ENCODE data around the gene KISS1R. TPM values are rescaled to one million over a fixed set of nuclear protein-coding genes. Genes with fewer than 3 reads are reported as not detected.
"Not testable (repeated sequence)": the region's sequence is repeated elsewhere in the genome, so short reads cannot be mapped to it uniquely, and the experiment has no call there.

Gene KISS1R
- total RNA-seq, 1 donor from 2014 or later, result not detected

- intact Hi-C loops (cut with DNase I), result no loop called here
- no peak for DNase-seq (ENCODE audit: low spot score)
Measured at GRCh38 chr19:879711-880438, 37.3 kb upstream of the KISS1R start.

- no peak for DNase-seq (ENCODE audit: low spot score)
- intact Hi-C loops (cut with DNase I), result no loop called here
Measured at GRCh38 chr19:881385-882071, 35.6 kb upstream of the KISS1R start.

GRCh38 chr19:882871-883497 lies 34.1 kb upstream of the KISS1R start:
- no peak for DNase-seq (ENCODE audit: low spot score)
- intact Hi-C loops (cut with DNase I), result no loop called here

- no peak for DNase-seq (ENCODE audit: low spot score)
- intact Hi-C loops (cut with DNase I), result no loop called here
Measured at GRCh38 chr19:883661-884211, 33.4 kb upstream of the KISS1R start.

GRCh38 chr19:884420-885211 lies 32.5 kb upstream of the KISS1R start:
- DNase-seq (ENCODE audit: low spot score), result no peak
- intact Hi-C loops (cut with DNase I), result no loop called here

GRCh38 chr19:885536-886224 lies 31.5 kb upstream of the KISS1R start:
- intact Hi-C loops (cut with DNase I), result no loop called here
- DNase-seq (ENCODE audit: low spot score), result no peak

- DNase-seq (ENCODE audit: low spot score), result no peak
- intact Hi-C loops (cut with DNase I), result no loop called here
Measured at GRCh38 chr19:887072-887471, 30.1 kb upstream of the KISS1R start.

- intact Hi-C loops (cut with DNase I), result no loop called here
- DNase-seq (ENCODE audit: low spot score), result no peak
Measured at GRCh38 chr19:887599-887998, 29.5 kb upstream of the KISS1R start.

GRCh38 chr19:888581-889385 lies 28.4 kb upstream of the KISS1R start:
- no peak for DNase-seq (ENCODE audit: low spot score)
- intact Hi-C loops (cut with DNase I), result no loop called here

GRCh38 chr19:889662-890295 lies 27.4 kb upstream of the KISS1R start:
- no peak for DNase-seq (ENCODE audit: low spot score)
- intact Hi-C loops (cut with DNase I), result no loop called here

GRCh38 chr19:890831-891230 lies 26.3 kb upstream of the KISS1R start:
- intact Hi-C loops (cut with DNase I), result no loop called here
- DNase-seq (ENCODE audit: low spot score), result no peak

GRCh38 chr19:891421-892200 lies 25.5 kb upstream of the KISS1R start:
- intact Hi-C loops (cut with DNase I), result not testable (repeated sequence)

GRCh38 chr19:892243-892893 lies 24.8 kb upstream of the KISS1R start:
- intact Hi-C loops (cut with DNase I), result no loop called here
- no peak for DNase-seq (ENCODE audit: low spot score)

More at GRCh38 chr19:891421-892200, 25.5 kb upstream of the KISS1R start:
- not testable (repeated sequence) for DNase-seq (ENCODE audit: low spot score)

GRCh38 chr19:892894-893689 lies 24.0 kb upstream of the KISS1R start, which contains the start of the genes MED16 and RNU6-9:
Gene MED16, minus strand, starts transcription at chr19:893187. Its CDS starts 2,056 bp downstream, at chr19:891131.
Gene RNU6-9, plus strand, starts transcription at chr19:893484.
- intact Hi-C loops (cut with DNase I), result no loop called here
- DNase-seq (ENCODE audit: low spot score), result peak; percentile 96

- no peak for DNase-seq (ENCODE audit: low spot score)
- intact Hi-C loops (cut with DNase I), result no loop called here
Measured at GRCh38 chr19:896434-896833, 20.7 kb upstream of the KISS1R start.

- no peak for DNase-seq (ENCODE audit: low spot score)
- intact Hi-C loops (cut with DNase I), result no loop called here
Measured at GRCh38 chr19:896999-897398, 20.1 kb upstream of the KISS1R start.

All from cardiac septum (tissue), 1 donor.